Activated naive CD4-positive, alpha-beta T cell treated with anti-CD3 and anti-CD28 coated beads for 36 hours (primary cell): ENCODE measurements around the gene PPRC1. TPM values are rescaled to one million over a fixed set of nuclear protein-coding genes. Genes with fewer than 3 reads are reported as not detected.

ENCODE experiments used
- CTCF ChIA-PET: fragments of 350-600 bp; sonication (Branson Sonifier 250); formaldehyde crosslinking; loops from one replicate; lab custom pipeline; 2021; ENCODE audit warnings: antibody characterized with exemption; lab: Charles Lee
- DNase-seq: peaks from one replicate; pipeline ENCODE4 v3.0.0-alpha.2; 2020
- H3K27ac Mint-ChIP-seq: one replicate; pipeline ENCODE4 v1.8.0; 2021; ENCODE audit warnings: mild to moderate bottlenecking, mixed read lengths
- H3K27me3 Mint-ChIP-seq: one replicate; pipeline ENCODE4 v1.8.0; 2021; ENCODE audit warnings: low read depth, mixed read lengths
- H3K36me3 Mint-ChIP-seq: one replicate; pipeline ENCODE4 v1.8.0; 2021; ENCODE audit warnings: low read depth, mixed read lengths
- H3K4me1 Mint-ChIP-seq: one replicate; pipeline ENCODE4 v1.8.0; 2021; ENCODE audit warnings: low read depth, mixed read lengths
- H3K4me3 Mint-ChIP-seq: one replicate; pipeline ENCODE4 v1.8.0; 2021; ENCODE audit warnings: mild to moderate bottlenecking, moderate library complexity, mixed read lengths
- H3K9me3 Mint-ChIP-seq: one replicate; pipeline ENCODE4 v1.8.0; 2021; ENCODE audit warnings: mixed read lengths
- intact Hi-C: fragments of 100-400 bp; cut with micrococcal nuclease; formaldehyde crosslinking; loops from one replicate; pipeline ENCODE4 v1.15.1; 2023
- total RNA-seq, 2 experiments: library from RNA; stranded (reverse); gene quantifications; one replicate each; pipeline ENCODE4 v1.2.3, GENCODE V29; 2021

Gene PPRC1
- total RNA-seq, 2 experiments from 2014 or later: 54.6 to 55.0 TPM

- Mint-ChIP-seq H3K4me3 (no peak overlapping the region), H3K36me3 (peaks cover 13% of the 10 kb centered on the region), H3K27me3 (no peaks in the 10 kb centered on the region), H3K27ac (no peak overlapping the region), H3K4me1 (peaks cover 30% of the 10 kb centered on the region), H3K9me3 (no peaks in the 10 kb centered on the region)
- no peak for DNase-seq
- intact Hi-C loops: loop anchor here (5.0 kb wide), 1 partner anchor 414 kb away; the partner anchor contains the start of gene FBXW4
- CTCF ChIA-PET: interaction anchor here (0.8 to 6.2 kb wide), 2 partner anchors 12 to 21 kb away, joined by 3 to 24 read pairs; partner anchors contain the start of gene PPRC1
These were observed 21.6 kb upstream of the PPRC1 start for GRCh38 chr10:102111276-102111675.

GRCh38 chr10:102112210-102112817 lies 20.5 kb upstream of the PPRC1 start:
- no peaks in the 10 kb centered on the region for H3K27me3 Mint-ChIP-seq
- H3K27ac Mint-ChIP-seq: no peak overlapping the region
- peaks cover 13% of the 10 kb centered on the region for H3K36me3 Mint-ChIP-seq
- H3K4me3 Mint-ChIP-seq: no peak overlapping the region
- intact Hi-C loops: loop anchor here (5.0 kb wide), 1 partner anchor 415 kb away; the partner anchor contains the start of gene FBXW4
- CTCF ChIA-PET: interaction anchor here (0.6 to 6.2 kb wide), 9 partner anchors 9 to 331 kb away, joined by 3 to 24 read pairs (median 4); partner anchors contain the start of gene PPRC1
- H3K4me1 Mint-ChIP-seq: peaks cover 39% of the 10 kb centered on the region
- H3K9me3 Mint-ChIP-seq: no peaks in the 10 kb centered on the region
- no peak for DNase-seq

GRCh38 chr10:102113261-102113955 lies 19.4 kb upstream of the PPRC1 start:
- CTCF ChIA-PET: interaction anchor here (0.6 to 6.2 kb wide), 7 partner anchors 18 to 1191 kb away, joined by 3 to 24 read pairs (median 4); partner anchors contain the start of gene PPRC1
- H3K27ac Mint-ChIP-seq: peak overlapping the region; percentile 87
- peak; percentile 35 for DNase-seq

GRCh38 chr10:102113956-102114857 lies 18.6 kb upstream of the PPRC1 start:
- Mint-ChIP-seq H3K36me3 (peaks cover 5% of the 10 kb centered on the region), H3K27ac (peak overlapping the region; percentile 98), H3K9me3 (no peaks in the 10 kb centered on the region), H3K4me3 (peak overlapping the region; percentile 93), H3K27me3 (no peaks in the 10 kb centered on the region), H3K4me1 (peaks cover 53% of the 10 kb centered on the region)
- intact Hi-C loops: loop anchor here (1.0 to 5.0 kb wide), 5 partner anchors 57 to 417 kb away; partner anchors contain the start of genes ACTR1A, ARMH3, FBXW4 and NPM3
- CTCF ChIA-PET: interaction anchor here (0.6 to 6.2 kb wide), 5 partner anchors 18 to 1192 kb away, joined by 3 to 24 read pairs (median 4); partner anchors contain the start of gene PPRC1
- peak; percentile 28 for DNase-seq

More at GRCh38 chr10:102113261-102113955, 19.4 kb upstream of the PPRC1 start:
- peak overlapping the region; percentile 93 for H3K4me3 Mint-ChIP-seq
- no peaks in the 10 kb centered on the region for H3K9me3 Mint-ChIP-seq
- peaks cover 12% of the 10 kb centered on the region for H3K36me3 Mint-ChIP-seq
- no peaks in the 10 kb centered on the region for H3K27me3 Mint-ChIP-seq
- intact Hi-C loops: loop anchor here (5.0 kb wide), 1 partner anchor 416 kb away; the partner anchor contains the start of gene FBXW4
- peaks cover 49% of the 10 kb centered on the region for H3K4me1 Mint-ChIP-seq

- H3K36me3 Mint-ChIP-seq: peaks cover 5% of the 10 kb centered on the region
- H3K27ac Mint-ChIP-seq: peak overlapping the region; percentile 98
- peak; percentile 92 for DNase-seq
- peak overlapping the region; percentile 93 for H3K4me3 Mint-ChIP-seq
- H3K4me1 Mint-ChIP-seq: peaks cover 53% of the 10 kb centered on the region
- H3K9me3 Mint-ChIP-seq: no peaks in the 10 kb centered on the region
- intact Hi-C loops: loop anchor here (1.0 to 5.0 kb wide), 8 partner anchors 58 to 1252 kb away; partner anchors contain the start of genes ACTR1A, ARMH3, FBXW4 and GBF1
- CTCF ChIA-PET: interaction anchor here (0.5 to 6.2 kb wide), 4 partner anchors 13 to 300 kb away, joined by 4 to 24 read pairs (median 9); partner anchors contain the start of gene PPRC1
- H3K27me3 Mint-ChIP-seq: no peaks in the 10 kb centered on the region
These were observed 17.8 kb upstream of the PPRC1 start for GRCh38 chr10:102114861-102115618.

GRCh38 chr10:102115775-102116174 lies 17.1 kb upstream of the PPRC1 start:
- Mint-ChIP-seq H3K4me3 (peak overlapping the region; percentile 93), H3K4me1 (peaks cover 53% of the 10 kb centered on the region), H3K36me3 (peaks cover 3% of the 10 kb centered on the region), H3K27ac (peak overlapping the region; percentile 98), H3K27me3 (no peaks in the 10 kb centered on the region), H3K9me3 (no peaks in the 10 kb centered on the region)
- intact Hi-C loops: loop anchor here (2.0 to 5.0 kb wide), 7 partner anchors 59 to 1252 kb away; partner anchors contain the start of genes ARMH3, GBF1, NPM3 and TAF5
- DNase-seq: peak; percentile 30
- CTCF ChIA-PET: interaction anchor here (3.2 to 6.2 kb wide), 2 partner anchors 16 to 43 kb away, joined by 14 to 24 read pairs; partner anchors contain the start of gene PPRC1

GRCh38 chr10:102116656-102117055 lies 16.2 kb upstream of the PPRC1 start:
- CTCF ChIA-PET: interaction anchor here (0.8 to 6.2 kb wide), 3 partner anchors 15 to 283 kb away, joined by 4 to 24 read pairs (median 4); partner anchors contain the start of gene PPRC1
- Mint-ChIP-seq H3K4me1 (peaks cover 57% of the 10 kb centered on the region), H3K4me3 (peak overlapping the region; percentile 93), H3K36me3 (peaks cover 3% of the 10 kb centered on the region), H3K9me3 (no peaks in the 10 kb centered on the region), H3K27ac (peak overlapping the region; percentile 98), H3K27me3 (no peaks in the 10 kb centered on the region)
- intact Hi-C loops: loop anchor here (1.0 to 5.0 kb wide), 6 partner anchors 51 to 1251 kb away; partner anchors contain the start of genes GBF1, HPS6, OGA and TAF5
- DNase-seq: no peak

GRCh38 chr10:102117391-102118159 lies 15.3 kb upstream of the PPRC1 start:
- peak; percentile 77 for DNase-seq
- H3K36me3 Mint-ChIP-seq: peaks cover 3% of the 10 kb centered on the region
- H3K4me3 Mint-ChIP-seq: peak overlapping the region; percentile 93
- peaks cover 57% of the 10 kb centered on the region for H3K4me1 Mint-ChIP-seq
- H3K27me3 Mint-ChIP-seq: no peaks in the 10 kb centered on the region
- CTCF ChIA-PET: interaction anchor here (0.8 to 6.2 kb wide), 5 partner anchors 14 to 336 kb away, joined by 3 to 24 read pairs (median 4); partner anchors contain the start of gene PPRC1
- no peaks in the 10 kb centered on the region for H3K9me3 Mint-ChIP-seq
- peak overlapping the region; percentile 98 for H3K27ac Mint-ChIP-seq
- intact Hi-C loops: loop anchor here (1.0 to 5.0 kb wide), 6 partner anchors 52 to 1250 kb away; partner anchors contain the start of genes GBF1, HPS6, OGA and TAF5

GRCh38 chr10:102118867-102119266 lies 14.0 kb upstream of the PPRC1 start:
- peak; percentile 22 for DNase-seq
- Mint-ChIP-seq H3K4me1 (peaks cover 45% of the 10 kb centered on the region), H3K27ac (peak overlapping the region; percentile 98), H3K36me3 (peaks cover 3% of the 10 kb centered on the region), H3K4me3 (peak overlapping the region; percentile 93), H3K27me3 (no peaks in the 10 kb centered on the region), H3K9me3 (no peaks in the 10 kb centered on the region)
- CTCF ChIA-PET: interaction anchor here (1.2 to 1.9 kb wide), 3 partner anchors 12 to 337 kb away, joined by 3 to 9 read pairs (median 4); partner anchors contain the start of gene PPRC1
- intact Hi-C loops: loop anchor here (1.0 to 5.0 kb wide), 6 partner anchors 13 to 1248 kb away; partner anchors contain the start of genes GBF1, NFKB2, NOLC1 and TAF5
